SJSA1 (cell line): ENCODE data around the gene IRAK1. TPM values are rescaled to one million over a fixed set of nuclear protein-coding genes. Genes with fewer than 3 reads are reported as not detected.
"Not testable (repeated sequence)": the region's sequence is repeated elsewhere in the genome, so short reads cannot be mapped to it uniquely, and the experiment has no call there.

Experiments used
- DNase-seq, 2 experiments: peaks; one replicate each; pipeline ENCODE4 v3.0.0-alpha.2; 2015 to 2020; ENCODE audit warnings: low spot score in 2 of 2, low read depth in 1 of 2
- H3K27ac ChIP-seq: fragments of 250-450 bp; sonication (Bioruptor Pico); 2 replicates; pipeline ENCODE4 v1.5.1; 2020; ENCODE audit warnings: mild to moderate bottlenecking, moderate library complexity
- H3K27me3 ChIP-seq: fragments of 250-450 bp; sonication (Bioruptor Pico); replicated peaks from 2 replicates; pipeline ENCODE4 v1.5.1; 2020; ENCODE audit warnings: mild to moderate bottlenecking, moderate library complexity
- H3K36me3 ChIP-seq: fragments of 250-450 bp; sonication (Bioruptor Pico); 2 replicates; pipeline ENCODE4 v1.5.1; 2020; ENCODE audit warnings: mild to moderate bottlenecking
- H3K4me1 ChIP-seq: fragments of 250-450 bp; sonication (Bioruptor Pico); replicated peaks from 2 replicates; pipeline ENCODE4 v1.6.1; 2021; ENCODE audit warnings: mild to moderate bottlenecking
- H3K4me3 ChIP-seq: fragments of 250-450 bp; sonication (Bioruptor Pico); 2 replicates; pipeline ENCODE4 v1.5.1; 2020; ENCODE audit warnings: mild to moderate bottlenecking
- H3K9me3 ChIP-seq: fragments of 250-450 bp; sonication (Bioruptor Pico); replicated peaks from 2 replicates; pipeline ENCODE4 v1.5.1; 2020; ENCODE audit warnings: mild to moderate bottlenecking
- total RNA-seq: library from RNA; depleted of rRNA; stranded (reverse); fragments of >200 nt; shearing (Covaris generic); gene quantifications from 2 replicates; pipeline ENCODE4 v1.2.3, GENCODE V29; 2014

IRAK1 gene
- total RNA-seq, 1 experiment from 2014 or later = 81.3 TPM

- Histone ChIP-seq H3K9me3 (no peaks in the 10 kb centered on the region), H3K4me3 (no peak overlapping the region), H3K27ac (no peak overlapping the region), H3K4me1 (no peaks in the 10 kb centered on the region), H3K36me3 (no peaks in the 10 kb centered on the region), H3K27me3 (no peaks in the 10 kb centered on the region)
- no peak for DNase-seq
Observed at GRCh38 chrX:153991013-153991580, 28.6 kb downstream of the IRAK1 start.

- Histone ChIP-seq H3K36me3 (no peaks in the 10 kb centered on the region), H3K27me3 (no peaks in the 10 kb centered on the region), H3K9me3 (no peaks in the 10 kb centered on the region), H3K27ac (no peak overlapping the region), H3K4me3 (no peak overlapping the region), H3K4me1 (peaks cover 6% of the 10 kb centered on the region)
- no peak for DNase-seq
Observed at GRCh38 chrX:153989973-153990655, 29.6 kb downstream of the IRAK1 start.

GRCh38 chrX:153988493-153988892 is 31.2 kb downstream of the IRAK1 start:
- DNase-seq = no peak
- Histone ChIP-seq H3K4me3 (no peak overlapping the region), H3K4me1 (peaks cover 7% of the 10 kb centered on the region), H3K27ac (no peak overlapping the region), H3K36me3 (no peaks in the 10 kb centered on the region), H3K27me3 (no peaks in the 10 kb centered on the region), H3K9me3 (no peaks in the 10 kb centered on the region)

GRCh38 chrX:153984351-153985178 is 35.1 kb downstream of the IRAK1 start:
- Histone ChIP-seq H3K4me1 (peaks cover 7% of the 10 kb centered on the region), H3K27me3 (no peaks in the 10 kb centered on the region), H3K36me3 (no peaks in the 10 kb centered on the region), H3K9me3 (no peaks in the 10 kb centered on the region), H3K4me3 (no peak overlapping the region), H3K27ac (no peak overlapping the region)
- DNase-seq = no peak

GRCh38 chrX:153983321-153983801 is 36.3 kb downstream of the IRAK1 start:
- Histone ChIP-seq H3K27me3 (no peaks in the 10 kb centered on the region), H3K27ac (no peak overlapping the region), H3K9me3 (no peaks in the 10 kb centered on the region), H3K36me3 (no peaks in the 10 kb centered on the region), H3K4me1 (peaks cover 7% of the 10 kb centered on the region), H3K4me3 (no peak overlapping the region)
- no peak for DNase-seq

GRCh38 chrX:153981771-153982533 is 37.8 kb downstream of the IRAK1 start:
- DNase-seq = no peak

GRCh38 chrX:153981231-153981630 is 38.5 kb downstream of the IRAK1 start:
- Histone ChIP-seq H3K4me1 (peaks cover 7% of the 10 kb centered on the region), H3K27me3 (no peaks in the 10 kb centered on the region), H3K9me3 (no peaks in the 10 kb centered on the region), H3K36me3 (no peaks in the 10 kb centered on the region), H3K4me3 (no peak overlapping the region), H3K27ac (no peak overlapping the region)
- no peak for DNase-seq

More at GRCh38 chrX:153981771-153982533, 37.8 kb downstream of the IRAK1 start:
- Histone ChIP-seq H3K4me3 (no peak overlapping the region), H3K9me3 (no peaks in the 10 kb centered on the region), H3K4me1 (peaks cover 7% of the 10 kb centered on the region), H3K27ac (no peak overlapping the region), H3K27me3 (no peaks in the 10 kb centered on the region), H3K36me3 (no peaks in the 10 kb centered on the region)

GRCh38 chrX:153980394-153980793 is 39.3 kb downstream of the IRAK1 start:
- H3K36me3 ChIP-seq, H3K9me3 ChIP-seq, H3K4me1 ChIP-seq, H3K27ac ChIP-seq, H3K27me3 ChIP-seq, DNase-seq, H3K4me3 ChIP-seq: not testable (repeated sequence)

- H3K27me3 ChIP-seq = no peaks in the 10 kb centered on the region
- H3K36me3 ChIP-seq = peaks cover 12% of the 10 kb centered on the region
- peaks cover 9% of the 10 kb centered on the region for H3K4me1 ChIP-seq
- H3K9me3 ChIP-seq = no peaks in the 10 kb centered on the region
- H3K27ac ChIP-seq = no peak overlapping the region
- no peak overlapping the region for H3K4me3 ChIP-seq
- DNase-seq = no peak
Observed at GRCh38 chrX:153974726-153975286, 44.9 kb downstream of the IRAK1 start.

GRCh38 chrX:153974003-153974725 is 45.5 kb downstream of the IRAK1 start:
- no peaks in the 10 kb centered on the region for H3K9me3 ChIP-seq
- H3K4me1 ChIP-seq = peaks cover 12% of the 10 kb centered on the region
- peaks cover 19% of the 10 kb centered on the region for H3K36me3 ChIP-seq
- DNase-seq = no peak
- H3K27ac ChIP-seq = no peak overlapping the region
- no peak overlapping the region for H3K4me3 ChIP-seq
- no peaks in the 10 kb centered on the region for H3K27me3 ChIP-seq

GRCh38 chrX:153973127-153974002 is 46.3 kb downstream of the IRAK1 start:
- peak overlapping the region; percentile 86 for H3K4me3 ChIP-seq

More at GRCh38 chrX:153973127-153974002, 46.3 kb downstream of the IRAK1 start:
- H3K4me1 ChIP-seq = peaks cover 20% of the 10 kb centered on the region
- H3K27ac ChIP-seq = peak overlapping the region; percentile 100
- DNase-seq = no peak
- peaks cover 27% of the 10 kb centered on the region for H3K36me3 ChIP-seq
- H3K27me3 ChIP-seq = no peaks in the 10 kb centered on the region
- H3K9me3 ChIP-seq = no peaks in the 10 kb centered on the region
